Activated T-helper 1 cell treated with anti-CD3 and anti-CD28 coated beads, Interleukin-2, amount 50 U/mL, for 16 hours (primary cell): ENCODE results near the gene MED13L.

Experiments used
- DNase-seq, 2 donors: peaks; one replicate each; pipeline ENCODE4 v3.0.0-alpha.2; 2020; ENCODE audit warnings: low read depth in 1 of 2, low spot score in 1 of 2

The MED13L gene

DNA sequence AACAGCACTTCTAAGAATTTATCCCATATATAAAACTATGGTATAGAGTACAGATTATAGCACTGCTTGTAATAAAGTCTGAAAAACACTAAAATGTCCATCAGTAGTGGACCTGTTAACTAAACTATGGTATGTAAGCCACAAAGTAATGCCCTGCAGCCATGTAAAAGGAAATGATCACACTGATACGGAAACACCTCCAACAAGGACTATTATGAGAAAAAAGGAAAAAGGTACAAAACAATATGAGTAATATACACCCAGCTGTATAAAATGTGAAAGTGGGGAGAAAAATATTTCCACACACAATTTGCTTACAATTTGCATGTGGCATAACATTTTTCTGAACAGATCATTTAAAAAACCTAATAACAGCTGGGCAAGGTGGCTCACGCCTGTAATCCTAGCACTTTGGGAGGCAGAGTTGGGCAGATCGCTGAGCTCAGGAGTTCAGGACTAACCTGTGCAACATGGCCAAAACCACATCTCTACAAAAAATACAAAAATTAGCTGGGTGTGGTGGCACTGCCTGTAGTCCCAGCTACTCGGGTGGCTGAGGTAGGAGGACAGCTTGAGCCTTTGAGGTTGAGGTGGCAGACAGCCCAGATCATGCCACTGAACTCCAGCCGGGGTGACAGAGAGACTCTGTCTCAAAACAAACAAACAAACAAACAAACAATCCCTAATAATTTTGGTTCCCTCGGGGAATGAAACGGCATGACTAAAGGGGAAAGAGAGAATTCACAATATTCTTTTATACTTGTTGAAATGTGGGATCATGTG lies 250.5 kb downstream of the MED13L start:
- DNase-seq, result no peak

DNA sequence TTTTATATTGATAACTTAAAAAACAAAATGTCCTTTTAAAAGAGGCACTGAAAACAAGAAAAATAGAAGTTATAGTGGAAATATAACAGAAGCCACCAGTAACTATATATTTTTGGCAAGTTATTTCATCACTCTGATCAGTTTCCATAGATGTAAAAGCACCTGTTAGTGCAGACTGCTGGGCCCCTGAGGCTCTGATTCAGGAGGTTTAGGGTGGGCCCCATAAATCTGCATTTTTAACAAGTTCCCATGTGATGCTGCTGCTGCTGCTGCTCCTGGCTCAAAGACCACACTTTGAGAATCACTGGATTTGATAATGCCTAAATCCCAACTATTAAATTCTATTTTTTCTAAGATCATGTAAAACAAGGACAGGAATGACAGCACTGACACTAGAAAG lies 251.1 kb downstream of the MED13L start:
- DNase-seq, result no peak

DNA sequence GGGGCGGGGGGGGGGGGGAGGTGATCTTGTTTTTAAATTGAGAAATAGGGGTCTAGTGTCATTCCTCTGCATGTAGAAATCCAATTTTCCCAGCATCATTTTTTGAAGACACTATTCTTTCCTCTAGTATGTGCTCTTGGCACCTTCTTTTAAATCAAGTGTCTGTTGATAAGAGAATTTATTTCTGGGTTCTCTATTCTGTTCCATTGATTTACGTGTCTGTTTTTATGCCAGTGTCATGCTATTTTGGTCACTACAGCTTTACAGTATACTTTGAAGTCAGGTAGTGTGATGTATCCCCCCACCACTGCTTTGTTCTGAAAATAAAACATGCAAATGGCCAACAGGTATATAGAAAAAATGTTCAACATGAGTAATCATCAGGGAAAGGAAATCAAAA lies 252.7 kb downstream of the MED13L start:
- no peak for DNase-seq

DNA sequence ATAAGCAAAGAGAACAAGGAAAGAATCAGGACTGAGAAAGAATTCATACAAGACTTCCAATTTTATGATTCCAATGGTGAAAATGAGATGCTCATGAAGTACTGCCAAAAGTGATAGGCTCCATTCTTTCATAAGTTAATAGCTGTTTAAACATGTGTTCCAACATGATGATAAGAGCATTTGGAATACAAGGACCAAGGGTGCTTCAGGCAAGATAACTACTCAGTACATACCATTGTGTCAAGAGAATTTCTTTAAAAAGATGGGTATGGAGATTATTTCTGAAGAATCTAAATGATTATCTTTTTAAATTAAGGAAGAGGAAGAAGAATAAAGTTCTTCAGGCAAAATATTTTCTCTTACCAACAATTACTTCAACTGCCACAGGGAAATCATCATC lies 258.1 kb downstream of the MED13L start:
- DNase-seq, result no peak

DNA sequence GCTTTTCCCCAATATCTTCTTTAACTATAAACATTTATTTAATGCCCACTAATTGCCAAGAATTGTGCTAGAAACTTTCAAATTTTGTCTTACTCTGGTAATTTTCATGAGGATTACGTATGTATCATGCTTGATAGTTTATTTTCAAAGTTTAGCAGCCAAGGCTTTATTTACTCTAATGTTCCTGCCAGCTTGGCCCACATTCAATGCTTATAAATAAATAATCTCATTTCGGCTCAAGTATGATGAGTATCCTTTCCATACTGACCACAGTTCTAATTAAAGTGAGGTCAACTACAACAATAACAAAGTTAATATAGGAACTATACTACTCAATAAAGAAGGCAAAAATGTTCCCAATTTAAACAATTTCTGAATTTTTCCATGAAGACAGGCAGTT lies 259.2 kb downstream of the MED13L start:
- no peak for DNase-seq

DNA sequence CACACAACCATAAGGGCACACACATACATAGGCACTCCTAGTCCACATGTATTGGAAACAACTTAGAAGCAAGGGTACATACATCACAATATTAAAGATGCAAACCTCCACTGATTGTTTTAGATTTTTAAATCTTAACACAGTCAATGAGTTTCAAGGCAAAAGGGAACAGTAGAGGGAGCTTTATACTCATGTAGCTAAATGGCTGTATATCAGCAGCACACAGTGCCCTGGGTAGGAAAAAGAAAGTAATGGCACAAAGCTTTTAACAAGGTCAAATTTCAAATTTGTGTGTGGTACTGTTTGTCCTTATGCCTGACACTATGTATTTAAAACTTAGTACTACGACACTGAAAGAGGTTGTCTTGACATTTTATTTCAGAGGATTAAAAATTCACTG lies 262.0 kb downstream of the MED13L start:
- DNase-seq, result no peak

DNA sequence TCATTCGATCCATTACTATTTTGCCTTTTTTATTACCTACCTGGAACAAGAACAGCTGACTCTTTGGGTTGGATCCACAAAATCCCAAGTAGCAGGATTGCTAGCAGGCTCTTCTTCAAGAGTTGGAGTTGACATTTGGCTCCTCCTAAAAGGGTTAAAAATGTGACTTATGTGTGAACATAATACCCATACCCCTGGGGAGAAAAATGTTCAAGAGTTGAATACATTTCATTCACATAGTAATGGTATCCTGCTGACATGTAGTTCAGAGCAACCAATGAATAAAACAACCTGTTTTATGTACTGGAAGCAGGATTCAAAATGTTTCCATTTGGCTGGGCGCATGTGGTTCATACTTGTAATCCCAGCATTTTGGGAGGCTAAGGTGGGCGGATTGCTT lies 264.7 kb downstream of the MED13L start:
- DNase-seq, result no peak

DNA sequence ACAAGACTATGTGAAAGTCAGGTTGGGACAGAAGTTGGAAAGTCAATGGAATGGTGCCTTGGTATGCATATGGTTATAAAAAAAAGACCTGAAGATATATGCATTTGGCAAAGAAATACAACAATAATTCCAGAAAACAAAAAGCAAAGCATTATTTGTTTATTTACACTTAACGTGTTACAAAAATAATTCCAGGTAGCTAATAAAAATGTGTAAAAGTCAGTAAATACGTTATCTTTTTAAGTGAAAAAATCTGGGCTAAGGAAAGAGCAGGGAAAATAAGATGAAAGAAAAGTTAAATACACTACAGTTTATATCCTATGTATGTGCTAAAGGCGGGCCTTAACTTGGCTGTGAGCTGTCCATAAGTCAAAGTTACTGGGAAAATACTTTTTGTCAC lies 266.3 kb downstream of the MED13L start:
- DNase-seq, result no peak

DNA sequence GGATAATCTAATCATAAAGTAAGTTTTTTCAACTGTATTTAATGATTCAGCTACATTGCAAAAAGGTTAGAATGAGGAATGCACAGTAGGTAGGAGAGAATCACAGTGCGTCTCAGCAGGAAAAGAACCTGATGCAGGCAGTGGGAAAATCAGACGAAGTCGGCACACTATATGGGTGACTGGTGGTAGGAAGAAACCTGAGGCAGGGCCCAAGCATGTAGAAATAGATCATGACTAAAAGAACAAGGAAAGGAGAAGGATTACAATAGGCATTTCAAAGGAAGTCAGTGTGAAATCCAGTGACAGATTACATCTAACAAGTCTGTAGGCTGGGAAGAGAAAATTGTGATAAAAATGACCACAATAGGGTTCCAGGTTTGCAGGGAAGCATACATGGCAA lies 267.0 kb downstream of the MED13L start:
- no peak for DNase-seq

DNA sequence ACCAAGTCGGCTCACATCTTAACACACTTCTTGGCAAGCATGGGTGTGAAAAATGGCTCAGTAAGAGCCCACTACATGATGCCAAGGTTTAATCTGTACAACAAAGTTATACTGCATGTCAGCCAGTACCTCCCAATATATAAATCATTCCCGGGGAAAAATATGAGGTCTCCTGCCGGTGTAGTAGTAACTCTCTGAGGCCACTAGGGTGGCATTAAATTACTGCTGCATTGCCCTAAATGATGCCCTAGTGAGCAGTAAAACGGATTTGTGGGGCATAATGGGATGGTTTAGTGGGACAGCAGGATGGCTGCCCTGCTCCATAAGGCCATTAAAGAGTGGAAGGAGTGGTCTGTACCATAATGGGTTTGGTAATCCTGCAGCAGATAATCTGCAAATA lies 267.7 kb downstream of the MED13L start:
- no peak for DNase-seq

DNA sequence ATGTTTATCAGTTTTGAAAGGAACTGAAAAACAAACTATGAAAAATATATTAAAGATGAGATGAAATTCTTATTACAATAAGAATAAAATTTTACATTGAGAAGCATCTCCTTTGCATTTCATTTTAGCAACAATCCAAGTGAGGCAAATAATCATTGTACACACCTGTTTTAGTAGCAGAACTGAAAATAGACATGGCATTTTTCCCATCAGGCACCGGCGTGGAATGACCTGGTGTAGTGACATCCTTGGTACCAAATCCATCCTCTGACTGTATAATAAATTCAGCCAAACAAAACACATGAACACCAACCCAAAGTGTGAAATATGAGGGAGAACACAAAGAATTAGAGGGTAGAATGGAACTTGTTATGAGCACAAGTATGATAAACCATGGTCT lies 271.4 kb downstream of the MED13L start:
- no peak for DNase-seq

DNA sequence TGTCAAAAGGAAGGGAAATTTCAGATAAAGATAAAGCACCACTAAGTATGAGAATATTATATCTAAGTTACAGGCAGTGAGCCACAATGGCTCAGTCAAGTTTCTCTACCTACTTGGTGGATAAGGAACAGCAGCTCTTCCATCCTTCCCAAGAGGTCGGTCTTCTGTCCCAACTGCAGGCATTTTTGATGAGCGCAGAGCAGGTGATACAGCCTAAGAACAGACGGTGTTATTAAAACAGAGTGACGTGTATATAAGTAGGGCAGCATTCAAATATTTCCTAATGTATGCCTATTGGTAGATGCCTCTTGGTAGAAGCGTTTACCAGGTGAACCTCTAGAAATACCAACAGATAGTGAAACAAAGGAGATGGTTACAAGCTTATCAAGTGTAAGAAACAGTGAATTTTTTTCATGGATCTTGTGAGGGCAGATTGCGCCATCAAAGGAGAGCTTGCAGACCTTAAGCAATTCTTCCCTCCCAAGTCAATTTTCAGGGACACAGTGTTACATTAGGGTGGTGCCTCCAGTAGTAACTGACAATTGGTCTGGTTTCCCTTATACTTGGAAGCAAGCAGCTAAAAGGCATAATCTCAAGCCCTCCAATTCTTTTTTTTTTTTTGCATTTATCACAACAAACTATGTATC lies 274.5 kb downstream of the MED13L start:
- no peak for DNase-seq

DNA sequence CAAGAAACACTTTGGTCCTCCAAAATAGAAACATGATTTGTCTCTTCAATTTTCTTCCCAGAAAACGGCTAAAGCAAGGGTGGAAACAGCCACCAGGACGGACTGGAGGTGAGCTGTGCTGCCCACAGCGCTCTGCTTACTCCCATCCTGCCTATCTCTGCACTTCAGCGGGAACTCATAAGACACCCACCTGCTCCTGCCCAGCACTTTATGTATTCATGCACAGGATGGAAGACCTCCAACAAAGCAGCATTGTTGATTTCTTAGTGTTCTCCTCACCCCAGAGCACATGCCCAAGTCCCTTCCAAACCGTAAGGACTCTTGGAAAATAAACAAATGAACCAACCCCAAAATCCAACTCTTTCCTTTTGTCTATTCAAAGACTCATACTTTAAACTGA lies 277.2 kb downstream of the MED13L start:
- DNase-seq, result no peak

DNA sequence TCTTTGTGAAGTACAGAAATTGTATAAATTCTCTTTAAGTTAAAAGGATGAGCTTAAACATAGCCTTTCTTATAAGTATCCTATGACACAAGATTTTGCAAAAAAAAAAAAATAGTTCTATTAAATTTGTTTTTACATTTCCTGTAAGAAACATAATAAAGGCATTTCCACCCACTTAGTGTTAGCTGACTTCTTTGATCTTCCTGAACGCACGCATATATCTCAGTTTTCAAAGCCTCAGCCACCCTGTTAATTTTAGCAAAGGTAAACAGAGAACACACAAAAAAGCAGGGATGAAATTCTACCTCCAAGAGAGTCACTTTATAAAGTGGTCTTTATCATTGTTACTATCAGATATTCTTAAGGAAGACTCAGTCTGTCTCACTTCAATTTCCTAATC lies 277.9 kb downstream of the MED13L start:
- DNase-seq, result no peak

DNA sequence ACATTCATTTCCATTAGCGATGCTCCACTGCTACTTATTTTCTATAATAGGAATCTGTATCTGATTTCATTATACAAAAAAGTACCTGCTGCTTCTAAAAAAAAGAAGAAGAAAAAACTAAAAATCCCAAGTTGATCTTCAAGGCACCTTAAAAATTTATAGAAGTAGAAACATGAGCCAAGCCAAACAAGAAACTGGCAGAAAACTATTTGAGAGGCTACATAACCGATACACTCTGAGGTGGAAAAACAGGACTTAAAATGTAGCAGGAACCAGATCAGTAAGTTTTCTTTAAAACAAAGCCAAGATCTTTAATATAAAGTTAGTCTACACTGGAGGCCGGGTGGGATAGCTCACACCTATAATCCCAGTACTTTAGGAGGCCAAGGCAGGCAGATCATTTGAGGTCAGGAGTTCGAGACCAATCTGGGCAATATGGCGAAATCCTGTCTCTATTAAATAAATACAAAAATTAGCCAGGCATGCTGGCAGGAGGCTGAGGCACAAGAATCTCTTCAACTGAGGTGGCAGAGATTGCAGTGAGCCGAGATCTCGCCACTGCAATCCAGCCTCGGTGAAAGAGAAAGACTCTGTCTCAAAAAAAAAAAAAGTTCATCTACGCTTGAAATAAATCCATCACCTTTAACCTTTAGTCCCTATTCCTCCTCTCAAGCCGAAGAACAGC lies 278.6 kb downstream of the MED13L start:
- no peak for DNase-seq

DNA sequence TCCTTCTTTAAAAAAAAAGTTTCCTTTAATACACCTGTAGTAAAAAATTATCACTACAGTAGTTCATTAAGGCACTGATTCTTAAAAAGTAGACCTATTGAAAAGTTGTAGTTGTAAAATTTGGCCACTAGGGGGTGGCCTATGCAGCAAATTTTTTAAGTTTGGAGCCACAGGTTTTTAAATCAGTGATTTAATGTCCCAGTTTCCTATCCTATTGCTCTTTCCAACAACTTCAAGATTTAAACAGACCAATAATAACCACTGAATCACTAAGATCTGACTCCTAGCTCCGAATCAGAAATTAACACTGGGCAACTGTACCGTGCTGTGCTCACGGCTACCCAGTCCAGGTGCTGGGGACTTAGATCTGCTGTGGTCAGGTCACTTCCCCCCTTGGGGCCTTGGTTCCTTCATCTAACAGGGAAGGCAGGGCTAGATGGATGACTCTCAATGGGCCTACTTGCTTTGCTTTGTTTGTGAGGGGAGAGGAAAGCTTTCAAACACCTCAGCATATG lies 279.3 kb downstream of the MED13L start:
- no peak for DNase-seq

DNA sequence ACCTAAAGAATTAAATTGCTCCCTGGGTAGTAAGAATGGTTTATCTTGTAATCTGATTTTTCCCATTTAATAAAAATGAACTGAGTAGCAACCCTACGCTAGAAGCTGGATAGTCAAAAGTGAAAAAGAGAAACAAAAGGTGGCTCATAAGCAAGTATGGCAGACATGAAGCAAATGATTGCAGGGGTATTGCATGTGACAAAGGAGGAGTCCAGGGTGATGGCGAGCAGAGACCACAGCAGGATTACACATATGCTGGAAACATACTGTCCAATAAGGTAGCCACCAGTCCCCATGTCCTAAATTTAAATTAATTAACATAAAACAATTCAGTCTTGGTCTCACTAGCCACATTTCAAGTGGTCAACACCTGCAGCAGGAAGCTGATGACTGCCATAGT lies 283.8 kb downstream of the MED13L start:
- DNase-seq, result no peak

DNA sequence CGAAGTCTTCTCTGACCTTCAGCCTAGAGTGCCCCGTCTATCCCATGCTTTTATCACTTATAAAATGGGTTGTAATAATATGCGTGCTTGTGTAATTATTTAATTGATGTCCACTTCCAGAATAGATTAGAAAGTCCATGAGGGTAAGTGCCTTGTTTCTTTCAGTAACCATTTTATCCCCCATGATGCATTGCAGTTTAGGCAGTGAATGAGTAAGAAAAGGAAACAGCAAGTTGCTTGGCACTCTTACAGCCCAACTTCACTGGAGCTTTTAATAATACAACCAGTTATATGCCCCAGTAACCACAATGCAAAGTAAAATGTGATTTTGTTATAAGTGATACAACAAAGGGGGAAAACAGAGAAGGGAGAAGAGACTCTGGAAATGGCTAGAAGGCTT lies 287.3 kb downstream of the MED13L start:
- no peak for DNase-seq

DNA sequence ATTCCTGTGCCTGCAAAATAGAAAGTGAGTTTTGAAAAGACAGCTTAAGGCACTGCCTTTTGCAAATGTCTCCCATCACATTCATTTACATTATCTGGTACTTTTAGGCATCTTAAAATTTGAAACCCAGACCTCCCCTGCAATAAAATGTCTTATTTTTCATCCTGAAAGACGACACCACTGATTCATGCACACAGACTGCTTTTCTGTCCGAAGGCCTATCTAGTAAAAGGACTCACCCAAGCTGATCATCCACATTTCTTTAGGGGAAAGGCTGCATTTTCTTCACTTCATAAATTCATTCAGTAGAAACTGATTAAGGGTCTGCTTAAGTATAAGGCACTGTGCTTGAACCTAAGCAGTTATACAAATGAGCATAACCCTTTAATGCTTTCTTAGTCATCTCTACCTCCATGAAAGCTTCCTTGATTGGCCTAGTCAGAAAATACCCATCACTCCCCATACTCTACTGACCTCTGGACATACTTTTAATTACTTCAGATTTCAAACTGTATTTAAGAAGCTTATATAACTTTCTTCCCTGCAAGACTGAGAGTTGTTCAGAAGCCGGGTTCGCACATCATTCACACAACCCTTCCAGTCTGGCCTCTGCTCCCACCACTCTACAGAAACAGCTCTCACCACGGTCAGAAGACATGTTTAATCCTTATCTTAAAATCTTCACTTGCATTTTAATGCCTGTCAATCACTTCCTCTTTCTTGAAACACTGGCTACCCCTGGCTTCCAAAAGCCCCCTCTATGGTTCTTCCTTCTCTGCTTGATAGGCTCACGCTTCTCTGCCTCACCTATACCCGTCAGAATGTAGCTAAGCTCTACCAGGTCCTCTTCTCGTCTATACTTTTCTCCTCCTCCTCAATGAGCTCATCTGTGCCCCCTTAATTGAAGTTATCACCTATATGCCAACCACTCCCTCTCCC lies 288.6 kb downstream of the MED13L start:
- DNase-seq, result no peak

DNA sequence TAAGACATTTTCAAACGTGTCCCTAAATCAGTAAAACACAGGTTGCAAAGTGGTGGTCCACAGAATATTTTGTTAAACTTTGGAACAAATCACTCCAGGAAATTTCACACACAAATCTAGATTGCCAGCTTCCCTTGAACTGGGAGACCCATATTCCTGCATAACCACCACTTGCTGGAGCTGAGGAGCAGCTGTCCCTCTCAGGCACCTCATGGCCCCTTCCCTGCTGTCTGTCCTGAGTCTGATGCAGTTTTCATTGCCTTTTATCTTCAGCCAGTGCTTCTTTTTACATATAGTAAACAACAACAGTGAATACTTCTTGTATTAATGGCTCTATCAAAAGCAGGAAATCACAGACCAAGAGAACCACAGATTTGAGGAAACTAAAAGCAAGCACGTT lies 289.3 kb downstream of the MED13L start:
- no peak for DNase-seq

DNA sequence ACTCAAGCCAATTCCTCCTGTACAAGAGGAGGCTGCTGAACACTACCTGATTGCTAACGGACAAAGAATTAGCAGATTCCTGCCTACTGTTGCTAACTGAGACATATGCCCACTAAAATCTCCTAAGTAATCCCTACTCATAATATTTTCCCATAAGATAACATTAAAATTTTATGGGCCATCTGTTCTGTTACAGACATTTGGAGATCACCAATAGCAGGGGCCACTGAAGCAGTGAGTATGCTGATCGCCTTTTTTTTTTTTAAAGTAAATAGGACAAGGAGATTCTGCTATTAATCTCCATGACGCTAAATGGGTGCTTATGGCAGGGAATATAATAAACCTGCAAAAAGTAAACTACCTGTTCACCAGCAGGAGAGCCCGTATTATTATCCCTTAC lies 292.9 kb downstream of the MED13L start:
- no peak for DNase-seq
